GM08714 (cell line): ENCODE data around the gene HOXB4.
A peak's percentile ranks its signal among the peaks of the same experiment; 100 is the strongest.

Source experiments
- H3K4me3 ChIP-seq: fragments of 200-500 bp; sonication (Bioruptor generic); 2 replicates; pipeline ENCODE4 v1.5.1; 2014; ENCODE audit warnings: mild to moderate bottlenecking, low read length, inconsistent platforms
- ZNF274 ChIP-seq: IDR thresholded peaks from 2 replicates; pipeline ENCODE4 v1.6.1; 2012; ENCODE audit warnings: mild to moderate bottlenecking, low read depth, low read length

The HOXB4 gene

DNA sequence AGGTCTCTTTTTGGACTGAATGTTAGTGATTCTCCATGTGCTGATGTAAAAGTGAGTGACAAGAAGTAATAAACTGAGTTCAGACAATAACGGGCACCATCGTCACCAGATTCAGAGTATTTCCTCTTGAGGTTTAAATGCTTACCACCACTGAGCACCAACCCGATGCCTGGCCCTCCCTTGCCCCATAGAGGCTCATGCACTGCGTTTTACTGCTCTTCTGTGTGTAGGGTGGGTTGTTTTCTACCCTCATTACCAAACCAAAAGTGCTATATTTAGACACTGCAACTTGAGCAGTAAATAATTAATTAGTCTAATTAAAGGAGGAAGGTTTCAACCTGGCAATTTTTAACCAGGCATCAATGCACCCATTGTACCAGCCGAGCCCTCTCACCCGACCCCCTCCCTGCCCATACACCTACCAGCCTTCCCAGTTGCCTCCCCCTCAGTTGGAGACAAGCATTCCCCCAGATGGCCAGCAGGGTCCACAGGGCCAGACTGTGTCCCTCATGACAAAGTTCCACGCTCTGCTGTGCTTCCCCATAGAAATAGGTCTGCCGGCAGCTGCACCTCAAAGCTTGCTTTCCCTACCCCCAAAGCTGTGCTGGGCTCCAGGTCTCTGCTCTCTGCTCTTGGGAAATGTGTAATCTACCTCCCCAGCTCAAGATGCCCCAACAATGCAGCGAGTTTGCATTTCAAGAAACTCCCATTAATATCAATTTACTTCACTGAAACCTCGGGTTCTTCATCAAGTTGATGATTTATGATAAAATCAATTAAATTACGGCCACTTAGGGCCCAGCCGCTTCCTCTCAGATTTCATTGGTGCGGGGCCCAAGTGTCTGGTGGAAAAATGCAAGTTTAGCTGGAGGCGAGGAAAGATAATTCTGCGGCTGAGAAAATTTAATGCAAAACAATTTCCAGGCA is 16.0 kb downstream of the HOXB4 start:
- TF ChIP-seq ZNF274 = no peak
- H3K4me3 ChIP-seq = peak overlapping the region; percentile 8; the same call in 1 of the 2 replicates

DNA sequence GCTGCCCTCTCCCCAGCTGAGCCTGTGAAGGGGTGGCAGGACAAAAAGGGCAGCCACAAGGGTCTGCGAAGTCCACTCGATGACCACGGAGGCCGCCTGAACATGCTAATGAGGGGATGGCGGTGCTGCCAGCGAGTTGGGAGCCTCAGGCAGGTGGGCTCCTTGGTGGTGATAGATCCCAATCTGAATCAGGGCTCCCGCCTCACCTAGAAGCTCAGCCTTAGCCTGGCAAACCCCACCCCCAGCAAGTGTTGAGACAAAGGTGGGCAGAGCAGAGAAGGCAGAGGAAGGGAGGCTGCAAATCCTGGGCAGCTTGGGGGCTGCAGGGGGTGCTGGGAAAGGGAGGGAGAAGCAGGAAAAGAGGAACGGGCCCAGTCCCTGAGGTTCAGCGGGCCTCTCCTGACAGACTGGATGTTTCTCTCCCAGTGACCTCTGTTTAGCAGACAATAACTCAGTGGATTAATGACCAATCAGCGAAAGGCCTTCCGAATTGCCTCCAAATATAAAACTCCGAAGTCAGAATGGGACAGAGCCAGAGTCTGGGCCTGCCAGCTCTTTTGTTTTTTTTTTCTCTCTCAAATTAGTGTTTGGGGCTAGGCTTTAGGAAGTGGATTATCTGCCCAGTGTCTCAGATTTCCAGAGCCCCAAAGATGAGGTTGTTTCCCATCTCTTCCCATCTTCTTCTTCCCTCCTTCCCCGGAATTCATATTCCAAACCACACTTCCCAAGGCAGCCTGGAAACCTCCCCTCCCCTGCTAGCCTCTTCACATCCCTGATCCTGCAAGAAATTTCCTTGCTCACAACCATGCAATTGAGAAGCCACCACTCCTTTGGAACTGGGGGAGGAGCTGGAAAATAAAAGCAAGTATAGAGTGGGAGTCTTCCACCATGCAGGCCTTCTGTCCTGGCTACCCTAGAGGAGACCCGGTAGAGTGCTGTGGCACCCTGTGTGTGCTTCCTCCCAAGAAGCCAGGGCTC is 18.0 kb downstream of the HOXB4 start:
- TF ChIP-seq ZNF274 = no peak
- no peak overlapping the region for H3K4me3 ChIP-seq

GRCh38 chr17:48559122-48559839 is 18.9 kb downstream of the HOXB4 start:
- no peak overlapping the region for H3K4me3 ChIP-seq
- no peak for TF ChIP-seq ZNF274

DNA sequence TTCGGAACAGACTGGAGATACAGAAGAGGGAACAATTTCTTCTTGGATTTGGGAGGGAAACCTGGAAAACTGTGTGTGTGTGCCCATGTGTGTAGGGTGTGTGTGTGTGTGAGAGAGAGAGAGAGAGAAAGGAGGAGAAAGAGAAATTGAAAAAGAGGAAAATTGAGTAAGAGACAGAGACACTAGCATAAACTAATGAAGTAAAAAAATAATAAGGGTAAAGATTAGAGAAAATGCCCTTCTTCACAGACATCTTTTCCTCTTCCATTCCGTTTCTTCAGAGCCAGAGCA is 19.4 kb downstream of the HOXB4 start:
- no peak overlapping the region for H3K4me3 ChIP-seq
- TF ChIP-seq ZNF274 = no peak

DNA sequence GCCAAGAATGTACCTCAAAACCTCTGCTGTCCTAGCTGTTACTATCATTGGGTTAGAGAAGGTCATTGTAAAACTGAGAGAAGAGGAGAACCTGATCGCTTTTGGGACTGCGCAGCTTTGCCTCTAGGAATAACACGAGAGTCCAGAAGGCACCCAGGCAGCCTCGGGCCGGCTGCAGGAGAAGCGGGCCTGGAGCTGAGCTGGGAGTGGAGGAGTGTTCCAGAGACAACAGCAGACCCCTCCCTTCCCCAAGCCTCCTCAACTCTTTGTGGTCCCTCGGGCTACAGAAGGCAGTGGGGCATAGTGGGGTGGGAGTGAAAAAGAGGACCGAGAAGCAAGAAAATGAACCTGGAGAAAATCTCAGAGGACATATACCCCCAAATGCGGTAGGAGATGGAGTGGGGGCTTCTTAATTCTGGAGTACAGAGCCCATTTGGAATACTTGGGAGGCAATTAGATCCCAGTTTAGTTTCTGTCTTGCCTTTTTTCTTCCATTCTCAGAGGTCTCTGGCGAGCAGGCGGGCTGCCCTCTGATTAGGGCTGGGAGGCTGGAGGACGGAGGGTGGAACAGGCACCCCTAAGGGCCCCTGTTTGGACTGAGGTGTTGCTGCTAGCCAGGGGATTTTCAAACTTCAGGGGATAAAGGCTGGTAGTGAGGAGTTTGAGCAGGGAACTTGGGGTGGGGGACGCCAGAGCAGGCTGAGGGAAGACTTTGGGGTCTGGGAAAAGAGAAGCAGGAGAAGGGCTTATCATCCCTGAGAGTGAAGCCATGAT is 19.9 kb downstream of the HOXB4 start:
- H3K4me3 ChIP-seq = no peak overlapping the region
- no peak for TF ChIP-seq ZNF274

DNA sequence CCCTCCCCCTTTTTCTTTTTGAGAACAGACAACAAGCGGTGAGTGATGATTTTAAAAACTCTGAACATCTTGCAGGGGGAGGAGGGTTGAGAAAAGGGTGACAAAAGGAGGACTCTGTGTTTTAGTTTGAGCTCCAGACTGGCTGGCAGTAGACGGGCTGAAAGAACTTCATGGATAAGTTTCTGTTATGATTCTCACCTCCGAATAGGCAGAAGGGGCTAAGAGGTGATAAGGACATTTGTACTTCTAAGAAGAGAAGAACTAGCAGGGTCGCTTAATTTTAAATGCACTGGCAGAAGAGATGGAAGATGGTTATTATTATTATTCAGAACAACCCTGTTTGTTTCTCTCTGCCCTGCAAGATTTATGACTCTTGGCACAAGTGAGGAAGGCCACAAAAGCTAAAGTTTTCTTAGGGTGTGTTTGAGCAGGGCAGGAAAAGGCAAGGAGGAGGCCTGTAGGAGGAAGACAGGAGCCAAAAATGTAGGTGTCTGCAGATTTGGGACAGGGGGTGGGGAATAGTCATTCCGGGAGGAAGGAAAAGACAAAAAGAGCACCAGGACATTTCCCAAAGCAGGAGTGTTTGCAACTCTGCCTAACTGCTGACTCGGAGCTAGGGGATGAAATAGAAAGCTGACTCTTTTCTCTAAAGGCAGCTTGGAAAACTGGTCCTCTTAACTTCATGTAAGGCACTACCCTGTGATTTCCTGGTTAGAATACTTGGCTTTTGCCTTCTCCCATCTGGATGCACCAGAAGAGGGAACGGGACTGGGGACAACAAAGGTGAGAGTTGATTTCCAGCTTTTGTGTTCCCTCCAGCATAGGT is 21.4 kb downstream of the HOXB4 start:
- no peak overlapping the region for H3K4me3 ChIP-seq
- TF ChIP-seq ZNF274 = no peak

- no peak overlapping the region for H3K4me3 ChIP-seq
- TF ChIP-seq ZNF274 = no peak
Observed at GRCh38 chr17:48556229-48556575, 21.9 kb downstream of the HOXB4 start.

GRCh38 chr17:48555258-48556228 is 22.6 kb downstream of the HOXB4 start:
- H3K4me3 ChIP-seq = peak overlapping the region; percentile 33; the same call in 1 of the 2 replicates
- TF ChIP-seq ZNF274 = no peak

GRCh38 chr17:48554412-48555257 is 23.5 kb downstream of the HOXB4 start:
- no peak overlapping the region for H3K4me3 ChIP-seq
- TF ChIP-seq ZNF274 = no peak

- no peak for TF ChIP-seq ZNF274
- no peak overlapping the region for H3K4me3 ChIP-seq
Observed at GRCh38 chr17:48553826-48554225, 24.3 kb downstream of the HOXB4 start.

GRCh38 chr17:48553190-48553547 is 25.0 kb downstream of the HOXB4 start:
- no peak for TF ChIP-seq ZNF274
- H3K4me3 ChIP-seq = no peak overlapping the region
